Measurements from ENCODE around the gene XAGE1A.
"Not testable (repeated sequence)": the region's sequence is repeated elsewhere in the genome, so short reads cannot be mapped to it uniquely, and the experiment has no call there.

- TF ChIP-seq, protein P1, sequence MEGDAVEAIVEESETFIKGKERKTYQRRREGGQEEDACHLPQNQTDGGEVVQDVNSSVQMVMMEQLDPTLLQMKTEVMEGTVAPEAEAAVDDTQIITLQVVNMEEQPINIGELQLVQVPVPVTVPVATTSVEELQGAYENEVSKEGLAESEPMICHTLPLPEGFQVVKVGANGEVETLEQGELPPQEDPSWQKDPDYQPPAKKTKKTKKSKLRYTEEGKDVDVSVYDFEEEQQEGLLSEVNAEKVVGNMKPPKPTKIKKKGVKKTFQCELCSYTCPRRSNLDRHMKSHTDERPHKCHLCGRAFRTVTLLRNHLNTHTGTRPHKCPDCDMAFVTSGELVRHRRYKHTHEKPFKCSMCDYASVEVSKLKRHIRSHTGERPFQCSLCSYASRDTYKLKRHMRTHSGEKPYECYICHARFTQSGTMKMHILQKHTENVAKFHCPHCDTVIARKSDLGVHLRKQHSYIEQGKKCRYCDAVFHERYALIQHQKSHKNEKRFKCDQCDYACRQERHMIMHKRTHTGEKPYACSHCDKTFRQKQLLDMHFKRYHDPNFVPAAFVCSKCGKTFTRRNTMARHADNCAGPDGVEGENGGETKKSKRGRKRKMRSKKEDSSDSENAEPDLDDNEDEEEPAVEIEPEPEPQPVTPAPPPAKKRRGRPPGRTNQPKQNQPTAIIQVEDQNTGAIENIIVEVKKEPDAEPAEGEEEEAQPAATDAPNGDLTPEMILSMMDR (IDR thresholded peaks at IDR 0.05; ENCODE audit: low read depth, low read length, missing input control), result not testable (repeated sequence)
- not testable (repeated sequence) for TF ChIP-seq SP1, REST, RAD21 (IDR thresholded peaks at IDR 0.05)
These were observed 15.5 kb downstream of the XAGE1A start for GRCh38 chrX:52511126-52511525.

Measured in liver (tissue), 3 donors.